Neural progenitor cell (in vitro differentiated cells): Measurements from ENCODE around the gene PODNL1. TPM values are rescaled to one million over a fixed set of nuclear protein-coding genes. Genes with fewer than 3 reads are reported as not detected.

Source experiments
- DNase-seq: peaks from one replicate; pipeline ENCODE4 v3.0.0-alpha.2; 2016; ENCODE audit warnings: low spot score
- H2AFZ ChIP-seq: fragments of 200-600 bp; sonication (generic); replicated peaks from 2 replicates; pipeline ENCODE4 v1.6.1; 2016; ENCODE audit warnings: antibody characterized with exemption
- H3F3A ChIP-seq: fragments of 200-600 bp; sonication (generic); 2 replicates; pipeline ENCODE4 v1.6.1; 2016; ENCODE audit warnings: antibody characterized with exemption, low read depth
- H3K27ac ChIP-seq: fragments of 200-600 bp; sonication (generic); 2 replicates; pipeline ENCODE4 v1.5.1; 2016; ENCODE audit warnings: mild to moderate bottlenecking
- H3K27me3 ChIP-seq: fragments of 200-600 bp; sonication (generic); 2 replicates; pipeline ENCODE4 v1.6.1; 2016; ENCODE audit warnings: mild to moderate bottlenecking, moderate library complexity
- H3K36me3 ChIP-seq: fragments of 200-600 bp; sonication (generic); 2 replicates; pipeline ENCODE4 v1.5.1; 2016
- H3K4me1 ChIP-seq: fragments of 200-600 bp; sonication (generic); 2 replicates; pipeline ENCODE4 v1.6.1; 2016; ENCODE audit warnings: mixed run types
- H3K4me2 ChIP-seq: fragments of 200-600 bp; sonication (generic); 2 replicates; pipeline ENCODE4 v1.6.1; 2016
- H3K4me3 ChIP-seq: fragments of 200-600 bp; sonication (generic); 2 replicates; pipeline ENCODE4 v1.5.1; 2016
- H3K79me2 ChIP-seq: fragments of 200-600 bp; sonication (generic); 2 replicates; pipeline ENCODE4 v1.6.1; 2016; ENCODE audit warnings: low read depth
- H3K9ac ChIP-seq: fragments of 200-600 bp; sonication (generic); 2 replicates; pipeline ENCODE4 v1.6.1; 2016
- H3K9me3 ChIP-seq: fragments of 200-600 bp; sonication (generic); 2 replicates; pipeline ENCODE4 v1.5.1; 2016; ENCODE audit warnings: low read depth
- H4K20me1 ChIP-seq: fragments of 200-600 bp; sonication (generic); 2 replicates; pipeline ENCODE4 v1.6.1; 2016; ENCODE audit warnings: low read depth
- H3K27ac Mint-ChIP-seq: 3 replicates; pipeline ENCODE4 v1.8.0; 2021; ENCODE audit warnings: mixed read lengths
- H3K27me3 Mint-ChIP-seq: 2 replicates; pipeline ENCODE4 v1.8.0; 2022; ENCODE audit warnings: low read depth, mild to moderate bottlenecking, inconsistent platforms, moderate library complexity, mixed read lengths; ENCODE audit not compliant: insufficient read depth
- H3K36me3 Mint-ChIP-seq: 3 replicates; pipeline ENCODE4 v1.8.0; 2021; ENCODE audit warnings: mixed read lengths
- H3K4me1 Mint-ChIP-seq: 3 replicates; pipeline ENCODE4 v1.8.0; 2021; ENCODE audit warnings: mixed read lengths
- H3K4me3 Mint-ChIP-seq: 3 replicates; pipeline ENCODE4 v1.8.0; 2021; ENCODE audit warnings: mild to moderate bottlenecking, moderate library complexity, mixed read lengths
- H3K9me3 Mint-ChIP-seq: 3 replicates; pipeline ENCODE4 v1.8.0; 2020; ENCODE audit warnings: mixed read lengths
- EZH2 ChIP-seq: fragments of 200-600 bp; sonication (generic); IDR thresholded peaks from 2 replicates; pipeline ENCODE4 v1.6.1; 2017; ENCODE audit warnings: antibody characterized with exemption, mild to moderate bottlenecking, moderate library complexity
- EZH2phosphoT487 ChIP-seq: fragments of 200-600 bp; sonication (generic); IDR thresholded peaks from 2 replicates; pipeline ENCODE4 v1.6.1; 2017; ENCODE audit warnings: antibody characterized with exemption
- total RNA-seq: library from RNA; depleted of rRNA; stranded (reverse); fragments of >200 nt; gene quantifications from 2 replicates; pipeline ENCODE4 v1.2.3, GENCODE V29; 2015; ENCODE audit warnings: low replicate concordance
- TF ChIP-seq, protein P1 (sequence below): fragments of 200-600 bp; sonication (generic); IDR thresholded peaks from 2 replicates; pipeline ENCODE4 v1.5.1; 2017; ENCODE audit warnings: antibody characterized with exemption, mild to moderate bottlenecking

The PODNL1 gene
- total RNA-seq, 1 donor from 2014 or later, result not detected

- Histone ChIP-seq H3K4me1 (no peaks in the 10 kb centered on the region), H4K20me1 (no peaks in the 10 kb centered on the region), H3K36me3 (no peaks in the 10 kb centered on the region), H3F3A (no peaks in the 10 kb centered on the region), H3K4me2 (peak overlapping the region; percentile 83), H2AFZ (no peak overlapping the region), H3K27me3 (peaks cover 10% of the 10 kb centered on the region), H3K9me3 (no peaks in the 10 kb centered on the region), H3K79me2 (no peaks in the 10 kb centered on the region), H3K4me3 (peak overlapping the region; percentile 71), H3K9ac (no peak overlapping the region), H3K27ac (no peak overlapping the region)
- no peak overlapping the region for H3K27ac Mint-ChIP-seq
- TF ChIP-seq, protein P1, sequence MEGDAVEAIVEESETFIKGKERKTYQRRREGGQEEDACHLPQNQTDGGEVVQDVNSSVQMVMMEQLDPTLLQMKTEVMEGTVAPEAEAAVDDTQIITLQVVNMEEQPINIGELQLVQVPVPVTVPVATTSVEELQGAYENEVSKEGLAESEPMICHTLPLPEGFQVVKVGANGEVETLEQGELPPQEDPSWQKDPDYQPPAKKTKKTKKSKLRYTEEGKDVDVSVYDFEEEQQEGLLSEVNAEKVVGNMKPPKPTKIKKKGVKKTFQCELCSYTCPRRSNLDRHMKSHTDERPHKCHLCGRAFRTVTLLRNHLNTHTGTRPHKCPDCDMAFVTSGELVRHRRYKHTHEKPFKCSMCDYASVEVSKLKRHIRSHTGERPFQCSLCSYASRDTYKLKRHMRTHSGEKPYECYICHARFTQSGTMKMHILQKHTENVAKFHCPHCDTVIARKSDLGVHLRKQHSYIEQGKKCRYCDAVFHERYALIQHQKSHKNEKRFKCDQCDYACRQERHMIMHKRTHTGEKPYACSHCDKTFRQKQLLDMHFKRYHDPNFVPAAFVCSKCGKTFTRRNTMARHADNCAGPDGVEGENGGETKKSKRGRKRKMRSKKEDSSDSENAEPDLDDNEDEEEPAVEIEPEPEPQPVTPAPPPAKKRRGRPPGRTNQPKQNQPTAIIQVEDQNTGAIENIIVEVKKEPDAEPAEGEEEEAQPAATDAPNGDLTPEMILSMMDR, result no peak
- TF ChIP-seq EZH2phosphoT487 (no peak), EZH2 (no peak)
- no peak for DNase-seq
- H3K27me3 Mint-ChIP-seq, result no peaks in the 10 kb centered on the region
- peaks cover 6% of the 10 kb centered on the region for H3K36me3 Mint-ChIP-seq
- H3K4me1 Mint-ChIP-seq, result peaks cover 9% of the 10 kb centered on the region
- H3K9me3 Mint-ChIP-seq, result no peaks in the 10 kb centered on the region
- peak overlapping the region; percentile 85 for H3K4me3 Mint-ChIP-seq
Observed at GRCh38 chr19:13906910-13907309, 31.3 kb downstream of the PODNL1 start.

DNA sequence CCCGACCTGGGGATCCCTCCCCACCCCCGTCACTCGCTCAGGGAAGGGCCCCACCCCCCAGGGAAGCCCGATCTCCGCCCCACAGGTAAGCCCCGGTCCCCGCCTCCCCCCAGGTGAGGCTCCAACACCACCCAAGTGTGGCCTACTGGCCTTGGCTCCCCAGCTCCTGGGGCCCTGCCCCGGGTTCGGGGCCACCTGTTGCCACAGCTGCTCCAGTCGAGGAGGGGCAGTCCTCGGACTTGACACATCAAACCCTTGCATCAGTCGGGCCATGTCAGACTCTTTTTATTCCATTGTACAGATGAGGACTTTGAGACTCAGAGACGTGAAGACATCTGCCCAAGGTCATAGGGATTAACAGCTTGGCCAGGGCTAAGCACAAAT is 31.7 kb downstream of the PODNL1 start:
- no peaks in the 10 kb centered on the region for H3K9me3 Mint-ChIP-seq
- no peaks in the 10 kb centered on the region for H3K27me3 Mint-ChIP-seq
- no peak overlapping the region for H3K9ac ChIP-seq
- H2AFZ ChIP-seq, result peak overlapping the region; percentile 85
- TF ChIP-seq EZH2phosphoT487 (no peak), EZH2 (no peak)
- TF ChIP-seq, protein P1, result no peak
- H3K27me3 ChIP-seq, result peaks cover 10% of the 10 kb centered on the region
- no peaks in the 10 kb centered on the region for H3K36me3 ChIP-seq
- no peak overlapping the region for H3K27ac ChIP-seq
- H3K4me1 Mint-ChIP-seq, result peaks cover 9% of the 10 kb centered on the region
- peak overlapping the region; percentile 85 for H3K4me3 Mint-ChIP-seq
- no peaks in the 10 kb centered on the region for H3K79me2 ChIP-seq
- H3K36me3 Mint-ChIP-seq, result peaks cover 6% of the 10 kb centered on the region
- peak overlapping the region; percentile 83 for H3K4me2 ChIP-seq
- no peak for DNase-seq
- no peaks in the 10 kb centered on the region for H3K9me3 ChIP-seq
- H3K27ac Mint-ChIP-seq, result no peak overlapping the region
- no peaks in the 10 kb centered on the region for H3K4me1 ChIP-seq
- peak overlapping the region; percentile 71 for H3K4me3 ChIP-seq
- no peaks in the 10 kb centered on the region for H3F3A ChIP-seq
- no peaks in the 10 kb centered on the region for H4K20me1 ChIP-seq

DNA sequence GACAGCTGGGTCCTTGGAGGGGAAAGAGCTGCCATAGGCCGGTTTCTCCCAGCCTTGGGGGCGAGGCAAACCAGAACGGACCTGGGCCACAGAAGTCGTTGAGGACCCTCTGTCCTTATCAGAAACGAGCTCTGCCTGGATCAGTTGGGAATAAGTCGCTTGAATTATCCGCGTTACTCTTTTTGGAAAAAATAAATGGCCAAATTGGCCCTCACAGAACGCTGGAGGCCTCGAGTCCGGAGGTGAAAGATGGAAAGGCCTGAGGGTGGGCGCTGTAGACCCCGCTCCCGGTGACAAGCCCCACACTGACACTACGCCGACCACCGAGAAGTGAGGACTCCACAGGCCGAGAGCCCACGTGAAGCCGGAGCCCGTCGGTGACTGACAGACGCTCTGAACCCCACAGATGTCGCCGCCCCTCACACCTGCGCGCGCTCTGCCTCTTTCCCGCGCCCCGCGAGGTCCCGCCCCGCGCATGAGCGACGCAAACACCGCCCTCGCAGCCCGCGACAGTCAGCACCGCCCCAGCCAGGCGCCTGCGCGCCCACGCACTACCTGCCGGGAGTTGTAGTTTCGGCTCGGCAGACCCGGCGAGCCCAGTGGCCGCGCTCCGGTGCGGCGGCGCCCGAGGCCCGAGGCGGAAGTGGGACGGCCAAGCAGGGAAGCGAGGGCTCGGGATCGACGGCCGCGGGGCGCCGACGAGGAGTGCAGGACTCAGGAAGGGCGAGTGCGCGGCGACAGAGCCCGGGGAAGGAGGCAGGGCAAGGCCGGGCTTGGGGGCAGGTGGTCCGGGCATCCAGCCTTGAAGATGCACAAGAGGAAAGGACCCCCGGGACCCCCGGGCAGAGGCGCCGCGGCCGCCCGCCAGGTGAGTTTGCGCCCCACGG is 32.3 kb downstream of the PODNL1 start, which contains the start of the genes BRME1 and CC2D1A:
BRME1 (minus strand) TSS at position 484 of the 887 bp plus-strand sequence. CDS start 1,225 bp downstream, outside the sequence.
CC2D1A (plus strand) TSS at position 568 of the 887 bp plus-strand sequence; CDS start at position 809, 241 bp downstream.
- H3K27ac Mint-ChIP-seq, result peak within 1 kb of the TSS; percentile 14
- Histone ChIP-seq H3K4me2 (peak within 1 kb of the TSS; percentile 83), H3K9me3 (no peaks in the 10 kb centered on the region), H3K27ac (no peak within 1 kb of the TSS), H3K4me1 (no peaks in the 10 kb centered on the region), H4K20me1 (no peaks in the 10 kb centered on the region), H3K36me3 (no peaks in the 10 kb centered on the region), H2AFZ (peak within 1 kb of the TSS; percentile 85), H3K9ac (no peak within 1 kb of the TSS), H3F3A (no peaks in the 10 kb centered on the region), H3K27me3 (peaks cover 10% of the 10 kb centered on the region), H3K4me3 (peak within 1 kb of the TSS; percentile 71), H3K79me2 (no peaks in the 10 kb centered on the region)
- peaks cover 6% of the 10 kb centered on the region for H3K36me3 Mint-ChIP-seq
- H3K9me3 Mint-ChIP-seq, result no peaks in the 10 kb centered on the region
- peaks cover 9% of the 10 kb centered on the region for H3K4me1 Mint-ChIP-seq
- no peaks in the 10 kb centered on the region for H3K27me3 Mint-ChIP-seq
- peak; percentile 95 for DNase-seq
- peak within 1 kb of the TSS; percentile 85 for H3K4me3 Mint-ChIP-seq
- TF ChIP-seq EZH2 (no peak), EZH2phosphoT487 (no peak)
- TF ChIP-seq, protein P1, result no peak
